Anterior cingulate cortex (tissue), 58 donors: ENCODE measurements around the gene TGFBRAP1.

Experiments used
- DNase-seq, 58 donors: peaks; one replicate each; lab custom pipeline; 2025; lab: John Stamatoyannopoulos, UW

TGFBRAP1 gene

GRCh38 chr2:105329561-105330495 is at the start of gene TGFBRAP1:
TSS of gene TGFBRAP1 (minus strand) at chr2:105329735. CDS start at chr2:105308301, 21,434 bp downstream.
- DNase-seq, result peak in 35 of 58 donors; percentile 18 to 80 (median 46)

DNA sequence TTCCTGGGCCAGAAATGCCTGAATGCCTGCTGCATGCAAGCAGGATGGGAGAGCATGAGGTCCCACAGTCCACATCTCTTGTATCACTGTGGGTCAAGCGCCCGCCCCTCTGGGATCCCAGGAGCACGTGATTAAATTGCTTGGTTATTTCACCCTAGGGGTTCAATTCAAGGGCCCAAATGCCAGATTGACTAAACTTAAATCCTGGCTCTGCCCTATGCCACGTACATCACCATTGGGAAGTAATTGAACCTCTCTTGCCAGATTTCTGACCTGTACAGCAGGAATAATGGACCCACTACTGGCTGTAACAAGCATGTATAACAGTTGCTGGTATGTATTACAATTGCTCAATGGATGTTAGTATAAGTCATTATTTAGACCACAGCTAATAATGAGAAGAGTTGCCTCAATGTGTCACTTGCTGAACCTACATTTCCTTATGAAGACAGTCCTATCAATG is 49.4 kb upstream of the TGFBRAP1 start:
- DNase-seq, result no peak

- no peak for DNase-seq
Measured at GRCh38 chr2:105378276-105378840, 48.8 kb upstream of the TGFBRAP1 start.

DNA sequence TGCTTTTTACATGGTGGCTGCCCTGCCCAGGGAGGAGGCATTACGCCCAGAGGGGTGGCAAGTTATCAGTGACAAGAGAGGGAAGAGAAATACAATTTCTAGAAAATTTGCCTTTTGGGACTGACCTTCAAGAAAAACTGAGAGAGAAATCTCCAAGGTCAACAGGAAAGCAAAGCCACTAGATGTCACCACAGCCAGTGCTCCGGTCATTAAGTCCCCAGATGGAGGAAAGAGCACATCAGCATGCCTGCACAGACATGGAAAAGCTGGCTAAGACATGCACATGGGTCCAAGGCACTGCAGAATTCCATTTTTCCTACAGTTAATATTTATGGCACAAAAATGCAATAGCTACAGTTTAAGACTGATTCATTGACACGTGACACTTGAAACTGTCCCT is 48.3 kb upstream of the TGFBRAP1 start:
- DNase-seq, result no peak

- DNase-seq, result no peak
Measured at GRCh38 chr2:105376789-105377240, 47.3 kb upstream of the TGFBRAP1 start.

GRCh38 chr2:105376010-105376409 is 46.5 kb upstream of the TGFBRAP1 start:
- no peak for DNase-seq

DNA sequence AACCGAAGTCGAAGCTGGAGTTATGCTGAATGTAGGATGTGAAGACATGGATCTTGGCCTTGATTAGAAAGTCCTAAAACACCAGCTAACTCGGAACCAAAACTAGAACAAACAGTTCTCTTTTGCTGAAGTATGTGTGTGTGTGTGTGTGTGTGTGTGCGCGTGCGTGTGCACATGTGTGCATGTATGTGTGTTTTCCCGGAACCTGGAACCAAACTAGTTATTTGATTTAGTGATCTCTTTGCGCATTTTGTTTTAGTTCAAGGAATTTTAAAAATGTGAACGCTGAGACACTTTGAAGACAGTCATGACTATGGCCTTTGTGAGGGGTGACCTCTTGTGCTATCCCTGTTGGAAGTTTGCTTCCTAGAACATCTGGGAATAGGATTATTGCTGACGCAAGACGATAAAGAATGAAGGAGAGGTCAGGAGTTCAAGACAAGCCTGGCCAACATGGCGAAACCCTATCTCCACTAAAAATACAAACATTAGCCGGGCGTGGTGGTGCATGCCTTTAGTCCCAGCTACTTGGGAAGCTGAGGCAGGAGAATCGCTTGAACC is 45.5 kb upstream of the TGFBRAP1 start:
- no peak for DNase-seq

DNA sequence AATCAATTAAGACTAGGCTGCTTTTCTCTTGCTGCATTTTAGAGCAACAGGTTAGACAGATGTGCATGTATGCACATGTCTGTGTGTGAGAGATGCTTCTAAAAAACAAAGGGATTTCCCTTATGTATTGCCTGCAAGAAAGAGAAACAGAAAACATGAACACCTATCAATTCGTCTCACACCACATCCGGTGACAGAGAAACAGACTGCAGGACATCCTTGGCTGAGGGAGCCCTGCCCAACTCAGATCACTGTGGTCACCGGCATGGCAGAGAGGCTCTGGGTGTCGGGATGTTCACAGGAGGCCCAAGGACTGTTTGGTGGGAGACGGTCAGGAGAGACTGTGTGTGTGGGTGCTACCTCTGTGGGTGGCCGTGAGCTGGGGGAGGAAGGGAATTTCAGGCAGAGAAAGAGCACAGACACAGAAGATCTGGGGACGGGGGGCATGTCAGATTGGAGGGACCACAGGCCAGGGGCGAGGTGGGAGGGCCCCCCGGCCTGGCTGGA is 44.4 kb upstream of the TGFBRAP1 start:
- DNase-seq, result no peak

DNA sequence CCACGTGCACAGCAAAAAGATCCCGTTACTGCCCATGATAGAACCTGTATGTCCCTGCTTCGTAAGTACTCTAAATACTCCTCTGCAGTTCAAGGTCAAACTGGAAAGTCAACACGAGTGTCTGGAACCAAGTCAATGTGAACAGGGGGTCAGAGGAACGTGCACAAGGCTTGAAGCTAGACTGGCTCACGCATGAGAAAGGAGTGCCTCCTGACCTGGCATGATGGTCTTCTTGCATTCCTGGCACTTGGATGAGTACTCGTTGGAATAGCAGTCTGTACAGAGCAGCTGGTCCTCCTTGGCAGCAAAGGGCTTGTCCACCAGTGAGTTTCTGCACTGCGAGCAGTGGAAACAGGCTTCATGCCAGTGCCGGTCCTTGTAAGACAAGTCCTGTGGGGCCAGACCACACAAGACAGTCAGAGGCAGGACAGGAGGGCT is 43.8 kb upstream of the TGFBRAP1 start:
- peak in 12 of 58 donors; percentile 12 to 52 (median 22) for DNase-seq

DNA sequence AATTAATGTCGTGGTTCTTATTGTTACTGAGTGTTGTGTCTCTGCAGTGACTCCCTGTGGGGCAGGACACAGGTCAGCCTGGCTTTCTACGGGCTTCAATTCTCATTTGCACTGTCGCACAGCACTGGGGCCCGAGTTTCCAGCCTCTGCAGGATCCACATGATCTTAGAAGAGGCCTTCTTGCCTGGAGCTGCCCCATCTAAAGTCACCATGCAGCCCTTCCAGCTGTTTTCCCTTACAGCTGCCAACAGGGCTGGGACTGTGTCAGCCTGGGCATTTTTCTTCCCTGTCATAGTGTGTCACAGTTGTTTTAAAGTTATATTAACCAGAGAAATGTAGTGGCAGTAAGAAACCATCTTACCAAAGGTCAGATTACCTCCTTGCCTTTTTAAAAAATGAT is 42.3 kb upstream of the TGFBRAP1 start:
- no peak for DNase-seq

DNA sequence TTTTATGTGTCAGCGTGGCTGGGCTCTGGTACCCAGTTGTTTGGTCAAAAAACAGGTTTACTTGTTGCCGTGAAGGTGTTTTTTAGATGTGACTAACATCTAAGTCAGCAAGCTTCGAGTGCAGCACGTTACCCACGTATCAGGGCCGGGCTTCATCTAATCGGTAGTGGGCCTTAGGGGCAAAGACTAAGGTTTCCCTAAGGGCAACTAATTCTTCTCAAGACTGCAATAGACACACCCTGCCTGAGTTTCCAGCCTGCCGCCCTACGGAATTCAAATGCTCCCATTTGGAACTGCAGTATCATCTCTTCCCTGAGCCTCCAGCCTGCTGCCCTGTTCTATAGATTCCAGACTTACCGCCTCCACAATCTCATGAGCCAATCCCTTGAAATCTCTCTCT is 41.6 kb upstream of the TGFBRAP1 start:
- DNase-seq, result peak in 4 of 58 donors; percentile 10 to 46 (median 25)

DNA sequence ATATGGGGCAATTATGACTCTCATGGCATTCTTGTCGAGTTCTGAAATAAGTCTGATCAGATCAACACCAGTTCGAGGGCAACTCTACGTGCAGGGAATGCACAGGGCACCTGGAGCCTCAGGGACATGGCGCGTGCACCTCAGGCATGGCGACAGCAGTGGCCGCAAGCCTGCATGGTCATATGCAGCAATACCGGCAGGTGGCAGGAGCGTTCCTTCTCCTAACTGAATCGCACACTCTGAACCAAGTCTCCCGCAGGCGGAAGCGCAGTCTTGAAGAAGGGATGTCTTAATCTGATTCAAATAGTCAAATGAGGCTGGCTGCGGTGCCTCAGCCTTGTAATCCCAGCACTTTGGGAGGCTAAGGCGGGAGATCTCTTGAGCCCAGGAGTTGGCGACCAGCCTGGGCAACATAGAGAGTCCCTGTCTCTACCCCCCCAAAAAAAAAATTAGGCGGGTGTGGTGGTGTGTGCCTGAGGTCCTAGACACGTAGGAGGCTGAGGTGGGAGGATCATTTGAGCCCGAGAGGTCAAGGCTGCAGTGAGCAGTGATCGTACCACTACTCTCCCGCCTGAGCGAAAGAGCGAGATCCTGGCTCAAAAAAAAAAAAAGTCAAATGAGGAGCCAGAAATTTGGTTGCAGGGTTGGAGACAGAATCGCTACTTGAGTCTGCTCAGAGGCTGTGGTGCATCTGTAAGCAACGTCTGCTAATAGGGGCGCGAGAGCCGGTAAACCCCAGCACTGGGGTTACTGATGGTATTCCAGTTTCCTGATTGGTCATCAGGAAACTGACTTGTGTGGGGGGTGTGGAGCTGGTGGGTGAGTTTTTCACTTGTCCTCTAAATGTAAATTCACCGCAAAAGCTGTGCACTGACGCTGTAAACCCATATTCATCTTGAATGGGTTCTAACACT is 40.5 kb upstream of the TGFBRAP1 start:
- DNase-seq, result peak in 56 of 58 donors; percentile 25 to 89 (median 69)

DNA sequence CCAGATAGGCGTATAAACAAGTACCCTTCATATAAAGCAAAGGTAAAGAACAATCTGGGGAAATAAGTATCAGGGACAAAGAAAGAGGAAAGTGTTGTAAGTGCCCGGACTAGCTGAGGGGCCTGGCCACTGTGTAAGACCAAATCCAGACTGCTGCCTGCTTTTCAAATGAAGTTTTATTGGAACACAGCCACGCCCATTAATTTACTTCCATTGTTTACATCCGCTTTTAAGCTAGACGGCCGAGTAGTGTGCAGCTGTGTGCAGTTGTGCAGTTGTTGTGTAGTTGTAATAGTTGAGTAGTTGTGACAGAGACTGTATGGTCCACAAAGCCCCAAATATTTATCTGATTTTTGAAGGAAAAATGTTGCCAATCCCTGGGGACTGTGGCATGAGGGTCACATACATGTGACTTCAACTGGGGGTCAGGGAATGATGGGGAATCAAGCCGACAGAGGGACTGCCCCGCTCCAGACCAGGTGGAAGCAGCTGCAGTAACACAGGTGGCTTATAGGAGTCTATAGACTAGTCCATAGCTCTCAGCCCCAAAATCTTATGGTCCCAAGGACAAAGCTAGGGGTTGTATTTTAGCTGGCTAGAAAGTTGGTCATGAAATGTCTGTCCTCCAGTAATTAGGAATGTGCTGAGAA is 39.3 kb upstream of the TGFBRAP1 start:
- no peak for DNase-seq

DNA sequence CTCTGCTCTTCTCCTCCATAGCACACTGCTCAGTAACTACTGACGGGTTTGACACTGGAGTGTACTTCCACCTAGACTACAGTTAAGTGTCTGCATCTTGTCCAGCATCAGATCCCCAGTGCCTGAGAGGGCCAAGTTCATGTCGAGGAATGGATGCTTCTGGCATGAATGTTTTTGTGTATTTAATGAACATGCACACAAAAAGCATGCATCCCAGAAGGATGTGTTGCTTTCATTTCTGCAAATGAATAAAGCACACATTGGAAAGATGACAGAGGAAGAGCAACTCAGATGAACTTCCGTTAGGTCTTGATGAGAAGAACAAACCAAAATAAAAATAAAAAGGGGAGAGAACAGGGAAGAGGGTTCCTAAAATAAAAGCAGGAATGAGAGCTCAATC is 35.7 kb upstream of the TGFBRAP1 start:
- DNase-seq, result no peak

GRCh38 chr2:105364436-105365139 is 35.1 kb upstream of the TGFBRAP1 start:
- DNase-seq, result peak in 1 of 58 donors; percentile 7

DNA sequence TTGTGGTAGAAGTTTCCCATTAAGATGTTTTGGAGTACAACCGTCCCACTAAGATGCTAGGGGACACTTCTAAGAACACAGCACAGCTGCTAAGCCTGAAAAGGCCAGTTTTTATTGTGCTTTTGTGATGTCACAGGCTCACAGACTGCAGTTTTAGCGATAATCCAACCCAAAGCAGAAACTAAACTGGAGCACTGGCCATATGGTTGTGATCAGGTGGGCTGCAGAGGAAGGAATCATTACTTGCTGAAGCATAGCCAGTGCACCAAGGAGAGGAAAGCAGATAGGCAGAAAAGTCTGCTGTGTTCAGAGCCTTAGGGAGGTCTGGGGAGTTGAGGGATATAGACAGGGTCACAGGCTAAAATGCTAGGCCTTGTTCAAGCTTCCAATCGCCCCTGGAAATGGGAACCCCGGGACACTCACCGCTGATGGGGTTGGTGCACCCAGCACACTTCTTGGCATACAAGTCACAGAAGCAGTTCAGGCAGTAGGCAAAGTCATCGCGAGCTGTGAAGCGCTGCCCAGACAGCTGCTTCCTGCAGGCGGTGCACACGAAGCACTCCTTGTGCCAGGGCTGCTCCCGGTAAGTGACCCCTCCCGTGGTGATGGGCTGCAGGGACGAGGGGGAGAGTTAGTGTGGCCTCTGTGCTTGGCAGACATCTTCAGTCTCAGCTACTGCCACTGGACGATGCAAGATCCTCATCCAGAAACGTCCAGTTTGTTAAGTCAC is 33.5 kb upstream of the TGFBRAP1 start:
- DNase-seq, result peak in 11 of 58 donors; percentile 6 to 62 (median 36)

DNA sequence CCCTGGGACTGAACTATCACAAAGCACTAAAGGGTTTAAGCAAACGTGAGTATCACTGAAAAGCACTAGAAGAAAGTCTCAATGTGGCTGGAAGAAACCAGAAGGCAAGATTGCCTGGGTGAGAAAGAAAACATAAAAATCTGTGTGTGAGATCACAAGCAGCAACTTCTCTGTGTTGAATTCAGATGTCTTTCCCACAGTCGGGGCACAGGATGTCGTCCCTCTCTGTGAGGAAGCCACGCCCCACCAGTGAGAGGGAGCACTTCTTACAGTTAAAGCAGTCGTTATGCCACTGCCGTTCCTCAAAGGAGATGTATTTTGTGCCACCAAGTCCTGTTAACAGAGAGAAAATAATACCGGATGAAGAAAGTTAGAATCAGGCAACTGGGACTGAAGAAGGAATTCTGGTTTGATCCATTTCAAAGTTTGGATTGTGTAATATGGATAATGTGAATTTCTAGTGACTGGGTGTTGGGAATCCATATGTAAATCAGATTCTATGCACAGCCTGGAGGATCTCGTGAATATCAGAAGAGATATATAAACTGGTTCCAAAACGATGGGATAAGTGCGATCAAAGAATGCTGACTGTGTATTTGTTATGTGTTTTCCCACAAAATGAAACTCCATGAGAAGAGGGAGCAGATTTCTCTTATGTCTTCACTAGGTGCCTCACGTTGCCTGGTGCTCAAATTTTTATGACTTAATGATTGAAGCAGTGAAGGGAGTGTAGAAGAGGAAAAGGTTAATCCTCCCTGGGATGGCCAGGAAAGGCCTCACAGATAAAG is 31.8 kb upstream of the TGFBRAP1 start:
- no peak for DNase-seq
